Pancreas (tissue), 10 donors: Measurements from ENCODE around the gene ARL10. TPM values are rescaled to one million over a fixed set of nuclear protein-coding genes. Genes with fewer than 3 reads are reported as not detected.

ENCODE experiments used
- ATAC-seq, 4 donors: fragments of 200-7000 bp; cut with Tn5 transposase; one replicate each; pipeline versions ENCODE4 v1.8.0 to v1.9.1; 2020; ENCODE audit warnings: mild to moderate bottlenecking in 4 of 4, moderate library complexity in 4 of 4
- DNase-seq, 6 donors: peaks; one replicate each; pipeline ENCODE4 v3.0.0-alpha.2; 2020
- FAIRE-seq: peaks from 2 replicates; lab custom pipeline; 2012; peaks lifted over from hg19 to GRCh38; lab: Jason Lieb, UNC
- H3K27ac ChIP-seq, 4 donors: fragments of 200-600 bp; sonication (generic); 1 replicate in 3 of 4; 2 replicates in 1 of 4; pipeline versions ENCODE4 v1.5.0 to v1.8.0; 2020
- H3K27me3 ChIP-seq, 4 donors: fragments of 200-600 bp; one replicate each; pipeline ENCODE4 v1.8.0; 2021
- H3K36me3 ChIP-seq, 3 donors: fragments of 200-600 bp; sonication (generic) in 1 of 3; one replicate each; pipeline versions ENCODE4 v1.5.0 to v1.8.0; 2020 to 2021
- H3K4me1 ChIP-seq, 3 donors: fragments of 200-600 bp; one replicate each; pipeline ENCODE4 v1.8.0; 2021
- H3K4me3 ChIP-seq, 4 donors: fragments of 200-600 bp; sonication (generic) in 2 of 4; one replicate each; pipeline versions ENCODE4 v1.5.0 to v1.8.0; 2020 to 2021
- H3K9me3 ChIP-seq, 4 donors: fragments of 200-600 bp; one replicate each; pipeline ENCODE4 v1.8.0; 2021
- WGBS, 2 donors: extraction: QIAGEN DNeasy Blood & Tissue Kit; methylation state at CpG; one replicate each; pipeline ENCODE4 v1.1.7; 2013; 5-methylcytosine and 5-hydroxymethylcytosine counted together
- intact Hi-C, 3 donors: fragments of 100-400 bp; cut with DNase I; formaldehyde crosslinking; loops; one replicate each; pipeline versions ENCODE4 v1.11.1 to v1.14.2; 2022
- polyA plus RNA-seq, 2 donors: library from polyadenylated mRNA; stranded (reverse); fragments of 200-250 nt; gene quantifications; one replicate each; pipeline ENCODE4 v1.2.3, GENCODE V29; 2013
- total RNA-seq, 6 donors: library from RNA; stranded (reverse); fragmentation: NEBNext Ultra II Directional in 4 of 6; extraction: Animal tissue kit (Norgen Biotek cat#: 25700) in 4 of 6; gene quantifications; one replicate each; pipeline versions ENCODE4 v1.2.1 to v1.2.4, GENCODE V29; 2021 to 2023
- TF ChIP-seq, protein P1 (sequence below), 4 donors: fragments of 200-600 bp; sonication (generic) in 3 of 4; IDR thresholded peaks; one replicate each; pipeline versions ENCODE4 v1.5.0 to v1.8.0; 2021; ENCODE audit warnings: antibody characterized with exemption in 4 of 4
- donor health status: healthy with polysubstance abuse.
- donor health status: DM: no; HTN: no; CAD: no; lungs with moderate emphysema.
- donor health status: DM: no; HTN: no; CAD: no.
- donor health status: control.
- donor health status: control.
- donor health status: Bipolar disorder and iron deficiency.
- donor health status: DM: yes; HTN: yes; CAD: no.
- donor health status: DM: no; HTN: no; CAD: no.
- donor health status: DM: no; HTN: no; CAD: no.
- donor health status: DM: yes; HTN: yes; CAD: no.

Gene ARL10
- total and polyA plus RNA-seq, 8 donors: 0.95 to 5.3 (median 2.4) TPM

DNA sequence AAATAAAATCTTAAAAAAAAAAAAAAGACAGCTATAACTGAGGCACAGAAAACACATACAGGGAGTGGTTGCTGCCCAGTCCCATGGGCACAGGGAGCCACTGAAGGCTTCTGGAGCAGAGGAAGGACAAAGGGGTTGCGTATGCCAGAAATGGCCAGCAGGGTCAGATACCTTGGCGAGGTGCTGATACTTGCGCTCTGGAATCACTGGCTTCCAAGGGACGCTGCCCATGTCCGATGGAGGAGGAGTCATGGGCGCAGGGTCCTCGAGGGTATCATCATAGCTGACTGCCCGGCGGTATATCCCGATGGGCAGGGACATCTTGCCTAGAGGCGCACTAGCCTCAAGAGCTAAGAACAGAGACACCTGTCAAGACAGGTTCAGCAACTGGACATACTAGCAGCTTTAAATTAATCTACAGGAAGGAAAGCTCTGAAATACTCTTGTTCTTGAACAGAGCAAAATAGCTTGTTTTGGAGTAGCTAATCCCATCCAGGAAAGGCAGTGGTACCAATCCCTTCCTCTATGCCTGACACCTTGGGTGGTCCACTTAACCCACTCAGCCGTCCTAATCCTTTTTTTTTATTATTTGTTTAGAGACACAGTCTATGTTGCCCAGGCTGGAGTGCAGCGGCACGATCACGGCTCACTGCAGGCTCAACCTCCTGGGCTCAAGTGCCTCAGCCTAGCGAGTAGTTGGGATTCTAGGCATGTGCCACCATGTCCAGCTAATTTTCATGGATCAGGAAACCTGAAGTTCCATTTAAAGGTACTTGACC lies 9.7 kb upstream of the ARL10 start:
- Histone ChIP-seq H3K36me3 (peaks cover 0 to 32% (median 8%) of the 10 kb centered on the region in 3 donors), H3K9me3 (no peaks in the 10 kb centered on the region), H3K4me3 (no peak overlapping the region), H3K4me1 (peaks cover 0 to 4% (median 2%) of the 10 kb centered on the region in 3 donors), H3K27me3 (no peaks in the 10 kb centered on the region), H3K27ac (no peak overlapping the region)
- ATAC-seq: no peak
- DNase-seq: no peak
- TF ChIP-seq, protein P1, sequence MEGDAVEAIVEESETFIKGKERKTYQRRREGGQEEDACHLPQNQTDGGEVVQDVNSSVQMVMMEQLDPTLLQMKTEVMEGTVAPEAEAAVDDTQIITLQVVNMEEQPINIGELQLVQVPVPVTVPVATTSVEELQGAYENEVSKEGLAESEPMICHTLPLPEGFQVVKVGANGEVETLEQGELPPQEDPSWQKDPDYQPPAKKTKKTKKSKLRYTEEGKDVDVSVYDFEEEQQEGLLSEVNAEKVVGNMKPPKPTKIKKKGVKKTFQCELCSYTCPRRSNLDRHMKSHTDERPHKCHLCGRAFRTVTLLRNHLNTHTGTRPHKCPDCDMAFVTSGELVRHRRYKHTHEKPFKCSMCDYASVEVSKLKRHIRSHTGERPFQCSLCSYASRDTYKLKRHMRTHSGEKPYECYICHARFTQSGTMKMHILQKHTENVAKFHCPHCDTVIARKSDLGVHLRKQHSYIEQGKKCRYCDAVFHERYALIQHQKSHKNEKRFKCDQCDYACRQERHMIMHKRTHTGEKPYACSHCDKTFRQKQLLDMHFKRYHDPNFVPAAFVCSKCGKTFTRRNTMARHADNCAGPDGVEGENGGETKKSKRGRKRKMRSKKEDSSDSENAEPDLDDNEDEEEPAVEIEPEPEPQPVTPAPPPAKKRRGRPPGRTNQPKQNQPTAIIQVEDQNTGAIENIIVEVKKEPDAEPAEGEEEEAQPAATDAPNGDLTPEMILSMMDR (IDR thresholded peaks at IDR 0.05): peak in 1 of 4 donors; percentile 12
- intact Hi-C loops: no loop called here
- WGBS, 2 donors: 92 to 93% methylated on average over 16 of the region's 16 CpGs
- FAIRE-seq: no peak

DNA sequence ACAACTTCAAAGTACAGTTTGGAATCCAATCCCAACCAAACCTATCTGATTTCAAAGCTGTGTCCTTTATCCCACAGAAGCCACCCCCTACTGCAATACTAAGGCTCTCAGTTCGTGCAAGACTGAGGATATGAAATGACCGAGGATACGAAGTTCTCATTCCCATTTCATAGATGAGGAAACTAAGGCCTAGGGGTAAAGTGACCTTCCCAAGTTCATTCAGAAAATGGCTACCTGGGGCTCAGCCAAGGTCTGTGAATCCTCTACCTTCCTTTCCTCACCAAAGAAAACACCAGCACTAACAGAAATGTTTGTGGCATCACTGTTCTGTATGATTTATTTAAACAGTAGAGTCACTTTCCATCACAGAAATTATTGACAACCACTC lies 9.1 kb upstream of the ARL10 start:
- Histone ChIP-seq H3K36me3 (peaks cover 0 to 30% (median 8%) of the 10 kb centered on the region in 3 donors), H3K9me3 (no peaks in the 10 kb centered on the region), H3K4me1 (peaks cover 0 to 4% (median 3%) of the 10 kb centered on the region in 3 donors), H3K4me3 (no peak overlapping the region), H3K27ac (no peak overlapping the region), H3K27me3 (no peaks in the 10 kb centered on the region)
- TF ChIP-seq, protein P1 (IDR thresholded peaks at IDR 0.05): no peak
- intact Hi-C loops: no loop called here
- no peak for DNase-seq
- WGBS, 2 donors: 91 to 98% methylated on average over 3 of the region's 3 CpGs
- no peak for FAIRE-seq
- ATAC-seq: no peak

DNA sequence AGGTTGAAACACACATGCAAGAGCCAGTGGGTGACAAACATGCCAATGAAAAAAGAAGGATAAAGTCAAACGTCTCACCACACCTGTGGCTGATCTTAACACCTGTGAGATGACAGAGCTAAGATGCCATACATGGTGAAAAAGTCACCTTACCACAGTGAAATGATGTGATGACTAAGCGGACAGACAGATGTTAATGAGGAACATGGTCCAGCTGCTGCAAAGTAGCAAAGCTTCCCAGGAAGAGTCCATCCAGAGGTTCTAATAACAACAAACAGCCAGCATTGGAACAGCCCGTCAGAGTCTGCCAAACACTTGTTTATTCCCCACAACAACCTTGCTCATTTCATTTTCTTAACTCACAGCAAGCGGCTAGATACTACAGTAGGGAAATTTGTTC lies 5.6 kb upstream of the ARL10 start:
- ATAC-seq: no peak
- Histone ChIP-seq H3K27ac (no peak overlapping the region), H3K36me3 (no peaks in the 10 kb centered on the region), H3K9me3 (no peaks in the 10 kb centered on the region), H3K4me1 (peaks cover 0 to 4% (median 3%) of the 10 kb centered on the region in 3 donors), H3K4me3 (peak overlapping the region in 1 of 4 donors; percentile 97), H3K27me3 (no peaks in the 10 kb centered on the region)
- 58 to 61% methylated on average over 4 of the region's 4 CpGs for WGBS, 2 donors
- intact Hi-C loops: no loop called here
- no peak for DNase-seq
- TF ChIP-seq, protein P1 (IDR thresholded peaks at IDR 0.05): no peak
- FAIRE-seq: no peak

DNA sequence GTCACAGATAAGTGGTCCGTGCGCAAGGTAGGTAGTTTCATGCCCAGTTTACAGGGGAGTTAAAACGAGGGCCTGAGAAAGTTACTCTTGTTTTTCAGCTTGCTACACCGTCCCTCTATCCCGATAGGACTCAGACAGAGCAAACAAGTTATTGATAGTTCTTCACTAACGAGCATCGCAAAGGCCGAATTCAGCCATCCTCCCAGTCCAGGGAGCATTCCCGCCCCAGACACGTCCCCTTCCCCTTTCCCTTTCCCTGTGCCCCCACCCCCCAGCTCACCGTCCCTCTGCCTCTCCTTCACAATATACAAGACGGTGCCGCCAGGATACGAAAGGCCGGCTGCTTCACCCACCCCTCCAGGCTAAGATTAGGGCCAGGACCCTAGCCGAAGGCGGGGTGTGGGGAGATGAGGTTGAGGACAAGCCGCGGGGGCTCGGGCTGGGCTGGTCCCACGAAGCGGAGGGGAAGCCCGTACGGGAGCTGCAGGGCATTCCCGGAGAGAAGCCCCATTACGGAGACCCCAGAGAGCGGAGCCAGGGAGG lies 4.3 kb upstream of the ARL10 start:
- DNase-seq (peak in 1 of 6 donors; percentile 47), ATAC-seq (peak; percentile 27 to 53 (median 42)), FAIRE-seq (no peak)
- no peaks in the 10 kb centered on the region for H3K36me3 ChIP-seq
- H3K27ac ChIP-seq: peak overlapping the region; percentile 51 to 81 (median 68)
- H3K4me3 ChIP-seq: peak overlapping the region; percentile 67 to 97 (median 88)
- WGBS, 2 donors: 1 to 2% methylated on average over 27 of the region's 27 CpGs
- no peaks in the 10 kb centered on the region for H3K27me3 ChIP-seq
- TF ChIP-seq, protein P1 (IDR thresholded peaks at IDR 0.05): no peak
- no peaks in the 10 kb centered on the region for H3K9me3 ChIP-seq
- intact Hi-C loops: no loop called here
- H3K4me1 ChIP-seq: peaks cover 0 to 7% (median 4%) of the 10 kb centered on the region in 3 donors
